ENCODE data around the gene ERCC3.
"Not testable (repeated sequence)": the region's sequence is repeated elsewhere in the genome, so short reads cannot be mapped to it uniquely, and the experiment has no call there.

The ERCC3 gene

GRCh38 chr2:127231130-127231865 is 62.6 kb downstream of the ERCC3 start:
- TF ChIP-seq CTCF (IDR thresholded peaks at IDR 0.05; ENCODE audit: control insufficient read depth, insufficient read depth, low read depth, low read length, missing control alignments) = no peak
- H3K4me3 ChIP-seq (ENCODE audit: control insufficient read depth, low read depth, low read length) = no peak overlapping the region
- no peak for DNase-seq (ENCODE audit: low read depth)

GRCh38 chr2:127229555-127229954 is 64.4 kb downstream of the ERCC3 start:
- H3K4me3 ChIP-seq (ENCODE audit: control insufficient read depth, low read depth, low read length) = no peak overlapping the region
- no peak for TF ChIP-seq CTCF (IDR thresholded peaks at IDR 0.05; ENCODE audit: control insufficient read depth, insufficient read depth, low read depth, low read length, missing control alignments)
- no peak for DNase-seq (ENCODE audit: low read depth)

GRCh38 chr2:127228102-127228501 is 65.8 kb downstream of the ERCC3 start:
- no peak for TF ChIP-seq CTCF (IDR thresholded peaks at IDR 0.05; ENCODE audit: control insufficient read depth, insufficient read depth, low read depth, low read length, missing control alignments)
- DNase-seq (ENCODE audit: low read depth) = no peak
- no peak overlapping the region for H3K4me3 ChIP-seq (ENCODE audit: control insufficient read depth, low read depth, low read length)

- H3K4me3 ChIP-seq (ENCODE audit: control insufficient read depth, low read depth, low read length) = not testable (repeated sequence)
Measured at GRCh38 chr2:127227264-127227660, 66.7 kb downstream of the ERCC3 start.

GRCh38 chr2:127226520-127227263 is 67.3 kb downstream of the ERCC3 start:
- no peak for TF ChIP-seq CTCF (IDR thresholded peaks at IDR 0.05; ENCODE audit: control insufficient read depth, insufficient read depth, low read depth, low read length, missing control alignments)
- no peak overlapping the region for H3K4me3 ChIP-seq (ENCODE audit: control insufficient read depth, low read depth, low read length)
- no peak for DNase-seq (ENCODE audit: low read depth)

More at GRCh38 chr2:127227264-127227660, 66.7 kb downstream of the ERCC3 start:
- DNase-seq (ENCODE audit: low read depth) = not testable (repeated sequence)

GRCh38 chr2:127226132-127226519 is 67.8 kb downstream of the ERCC3 start:
- TF ChIP-seq CTCF (IDR thresholded peaks at IDR 0.05; ENCODE audit: control insufficient read depth, insufficient read depth, low read depth, low read length, missing control alignments) = no peak
- H3K4me3 ChIP-seq (ENCODE audit: control insufficient read depth, low read depth, low read length) = no peak overlapping the region
- no peak for DNase-seq (ENCODE audit: low read depth)

Data from AG09309 (cell line).